ENCODE data around the gene CLOCK. TPM values are rescaled to one million over a fixed set of nuclear protein-coding genes. Genes with fewer than 3 reads are reported as not detected.

CLOCK gene
- total RNA-seq, 1 experiment from 2014 or later = 14.9 TPM

GRCh38 chr4:55431710-55432336 lies 114.9 kb downstream of the CLOCK start:
- no peaks in the 10 kb centered on the region for H3K27me3 ChIP-seq (replicated peaks; ENCODE audit: insufficient read depth, low read depth, low read length, poor library complexity)
- no peaks in the 10 kb centered on the region for H3K9me3 ChIP-seq (ENCODE audit: low read depth, low read length, poor library complexity, severe bottlenecking)
- peaks cover 25% of the 10 kb centered on the region for H3K36me3 ChIP-seq (ENCODE audit: insufficient read depth, low read length, poor library complexity, severe bottlenecking)
- no peak for TF ChIP-seq CTCF (conservative IDR thresholded peaks at IDR 0.05; ENCODE audit: low read depth, low read length)
- TF ChIP-seq EZH2 (IDR thresholded peaks at IDR 0.05; ENCODE audit: borderline replicate concordance, low read depth, low read length, poor library complexity, severe bottlenecking) = no peak
- H3K4me1 ChIP-seq (ENCODE audit: insufficient read depth, low read length, poor library complexity, severe bottlenecking) = no peaks in the 10 kb centered on the region
- CTCF ChIA-PET = no interaction called here
- H3K27ac ChIP-seq (ENCODE audit: low read depth, low read length, poor library complexity, severe bottlenecking) = no peak overlapping the region
- BruUV-seq (replicated peaks) = no TSS peak
- intact Hi-C loops (cut with micrococcal nuclease; ENCODE audit: unreplicated experiment) = no loop called here
- DNase-seq (ENCODE audit: low spot score) = no peak
- POLR2A ChIA-PET (ENCODE audit: low non-redundant PET) = no interaction called here
- no peak overlapping the region for H3K4me3 ChIP-seq (ENCODE audit: low read depth, low read length, poor library complexity, severe bottlenecking)

GRCh38 chr4:55424791-55425190 lies 121.9 kb downstream of the CLOCK start:
- H3K4me1 ChIP-seq (ENCODE audit: insufficient read depth, low read length, poor library complexity, severe bottlenecking) = peaks cover 11% of the 10 kb centered on the region
- intact Hi-C loops (cut with micrococcal nuclease; ENCODE audit: unreplicated experiment) = no loop called here
- H3K27me3 ChIP-seq (replicated peaks; ENCODE audit: insufficient read depth, low read depth, low read length, poor library complexity) = no peaks in the 10 kb centered on the region
- POLR2A ChIA-PET (ENCODE audit: low non-redundant PET) = no interaction called here
- no peak overlapping the region for H3K4me3 ChIP-seq (ENCODE audit: low read depth, low read length, poor library complexity, severe bottlenecking)
- no peak for DNase-seq (ENCODE audit: low spot score)
- no peak overlapping the region for H3K27ac ChIP-seq (ENCODE audit: low read depth, low read length, poor library complexity, severe bottlenecking)
- no TSS peak for BruUV-seq (replicated peaks)
- H3K9me3 ChIP-seq (ENCODE audit: low read depth, low read length, poor library complexity, severe bottlenecking) = no peaks in the 10 kb centered on the region
- TF ChIP-seq CTCF (conservative IDR thresholded peaks at IDR 0.05; ENCODE audit: low read depth, low read length) (no peak), EZH2 (IDR thresholded peaks at IDR 0.05; ENCODE audit: borderline replicate concordance, low read depth, low read length, poor library complexity, severe bottlenecking) (no peak)
- peaks cover 16% of the 10 kb centered on the region for H3K36me3 ChIP-seq (ENCODE audit: insufficient read depth, low read length, poor library complexity, severe bottlenecking)
- CTCF ChIA-PET = no interaction called here

GRCh38 chr4:55416176-55416575 lies 130.5 kb downstream of the CLOCK start:
- no peaks in the 10 kb centered on the region for H3K9me3 ChIP-seq (ENCODE audit: low read depth, low read length, poor library complexity, severe bottlenecking)
- no peaks in the 10 kb centered on the region for H3K27me3 ChIP-seq (replicated peaks; ENCODE audit: insufficient read depth, low read depth, low read length, poor library complexity)
- H3K4me3 ChIP-seq (ENCODE audit: low read depth, low read length, poor library complexity, severe bottlenecking) = no peak overlapping the region
- no peak for DNase-seq (ENCODE audit: low spot score)
- no TSS peak for BruUV-seq (replicated peaks)
- ChIA-PET CTCF (no interaction called here), POLR2A (ENCODE audit: low non-redundant PET) (interaction anchor here (0.5 kb wide), 1 partner anchor 128 kb away, joined by 6 read pairs; no protein-coding TSS in a partner anchor)
- peaks cover 4% of the 10 kb centered on the region for H3K36me3 ChIP-seq (ENCODE audit: insufficient read depth, low read length, poor library complexity, severe bottlenecking)
- H3K27ac ChIP-seq (ENCODE audit: low read depth, low read length, poor library complexity, severe bottlenecking) = no peak overlapping the region
- H3K4me1 ChIP-seq (ENCODE audit: insufficient read depth, low read length, poor library complexity, severe bottlenecking) = peaks cover 15% of the 10 kb centered on the region
- intact Hi-C loops (cut with micrococcal nuclease; ENCODE audit: unreplicated experiment) = no loop called here
- TF ChIP-seq CTCF (conservative IDR thresholded peaks at IDR 0.05; ENCODE audit: low read depth, low read length) = no peak
- TF ChIP-seq EZH2 (IDR thresholded peaks at IDR 0.05; ENCODE audit: borderline replicate concordance, low read depth, low read length, poor library complexity, severe bottlenecking) = no peak

Measured in A673 (cell line).